HG02943 (cell line): Measurements from ENCODE around the gene EPYC.
"Not testable (repeated sequence)": the region's sequence is repeated elsewhere in the genome, so short reads cannot be mapped to it uniquely, and the experiment has no call there.

Source experiments
- ATAC-seq: cut with Tn5 transposase; IDR thresholded peaks from one replicate; pipeline ENCODE4 v1.9.1; 2021; ENCODE audit warnings: mild to moderate bottlenecking, low read depth, moderate library complexity; ENCODE audit not compliant: unreplicated experiment

EPYC gene

GRCh38 chr12:90995010-90995409, 9.8 kb downstream of the EPYC start:
- no peak for ATAC-seq

GRCh38 chr12:90991952-90992465, 12.8 kb downstream of the EPYC start:
- no peak for ATAC-seq

GRCh38 chr12:90990611-90991010, 14.2 kb downstream of the EPYC start:
- no peak for ATAC-seq

GRCh38 chr12:90989686-90990111, 15.1 kb downstream of the EPYC start:
- no peak for ATAC-seq

GRCh38 chr12:90987520-90987919, 17.3 kb downstream of the EPYC start:
- ATAC-seq = no peak

- no peak for ATAC-seq
These were observed 17.7 kb downstream of the EPYC start for GRCh38 chr12:90987101-90987500.

- not testable (repeated sequence) for ATAC-seq
These were observed 19.4 kb downstream of the EPYC start for GRCh38 chr12:90985331-90985730.

DNA sequence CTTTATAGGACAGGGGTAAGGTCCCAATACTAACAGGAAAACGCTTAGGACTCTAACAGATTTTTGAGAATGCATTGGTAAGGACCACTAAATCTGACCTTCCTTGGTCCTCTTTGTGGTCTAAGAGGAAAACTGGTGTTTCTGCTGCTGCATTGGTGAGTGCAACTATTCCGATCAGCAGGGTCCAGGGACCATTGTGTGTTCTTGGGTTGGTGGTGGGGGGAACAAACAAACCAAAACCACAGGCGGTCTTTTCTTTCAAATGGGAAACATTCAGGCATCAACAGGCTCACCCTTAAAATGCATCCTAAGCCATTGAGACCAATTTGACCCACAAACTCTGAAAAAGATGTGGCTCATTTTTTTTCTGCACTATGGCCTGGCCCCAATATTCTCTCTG, 20.7 kb downstream of the EPYC start:
- ATAC-seq = no peak

- no peak for ATAC-seq
These were observed 22.6 kb downstream of the EPYC start for GRCh38 chr12:90982170-90982569.

DNA sequence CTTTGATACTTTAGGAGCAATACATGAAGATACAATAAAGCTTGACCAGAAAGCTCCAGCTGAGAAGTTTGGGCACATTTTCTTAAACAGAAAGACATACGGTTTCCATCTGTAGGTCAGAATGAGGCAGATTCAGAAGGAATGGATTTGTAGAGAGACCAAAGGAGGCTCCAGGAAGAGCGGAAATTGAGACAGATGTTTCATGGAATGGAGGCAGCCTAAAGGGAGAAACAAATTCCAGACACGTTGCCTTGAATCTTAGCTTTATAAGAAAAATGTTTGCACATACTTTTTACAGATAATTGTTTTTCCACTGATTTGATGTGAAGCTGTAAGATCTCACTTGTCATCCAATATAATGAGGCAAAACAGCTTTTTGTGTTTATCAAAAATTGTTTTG, 24.8 kb downstream of the EPYC start:
- ATAC-seq = no peak

- ATAC-seq = no peak
These were observed 25.8 kb downstream of the EPYC start for GRCh38 chr12:90979019-90979418.

DNA sequence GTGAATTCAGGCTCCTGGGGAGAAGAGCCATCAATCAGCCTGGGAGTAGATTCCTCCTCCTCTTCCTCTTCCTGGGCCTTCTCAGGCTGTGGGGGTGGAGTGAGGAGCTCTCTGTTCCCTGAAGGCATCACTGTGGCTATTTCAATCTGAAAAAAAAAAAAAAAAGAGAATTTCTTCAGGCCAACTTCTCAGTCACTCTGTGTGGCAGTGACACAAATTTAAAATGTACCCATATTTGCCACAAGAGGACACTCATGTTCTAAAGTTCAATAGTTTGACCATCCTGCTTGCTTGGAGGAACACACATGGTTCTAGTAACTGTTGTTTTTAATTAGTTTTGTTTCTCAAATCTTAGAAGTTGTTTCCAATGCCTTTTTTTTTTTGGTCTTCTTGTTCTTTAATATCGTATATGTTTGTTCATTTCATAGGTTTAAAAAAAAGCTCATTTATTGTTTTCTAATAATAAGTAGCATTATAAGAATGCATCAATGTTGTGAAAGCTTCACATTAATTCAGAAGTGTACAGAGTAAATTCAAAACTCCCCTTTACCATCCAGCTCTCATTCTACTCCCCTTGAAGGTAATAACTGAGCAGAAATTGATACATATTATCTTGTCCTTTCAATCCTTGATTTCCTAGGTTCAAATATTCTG, 26.5 kb downstream of the EPYC start:
- peak; percentile 83 for ATAC-seq

DNA sequence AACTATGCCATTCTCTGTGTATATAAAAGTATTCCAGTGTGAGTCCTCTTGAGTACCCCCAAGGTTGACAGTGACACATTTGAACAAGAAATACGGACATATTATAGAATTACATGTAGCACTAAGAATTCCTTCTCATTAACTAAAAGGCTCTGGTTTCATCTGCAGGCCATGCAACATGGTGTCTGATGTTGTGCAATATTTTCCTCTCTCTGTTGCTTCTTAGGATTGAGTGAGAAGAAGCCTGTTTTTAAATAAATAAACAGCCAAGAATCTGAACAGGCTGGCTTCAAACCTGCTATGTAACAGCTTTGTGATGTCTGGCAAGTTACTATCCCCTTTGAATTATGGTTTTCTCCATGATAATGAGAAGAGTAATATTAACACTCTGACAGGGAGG, 27.5 kb downstream of the EPYC start:
- no peak for ATAC-seq

DNA sequence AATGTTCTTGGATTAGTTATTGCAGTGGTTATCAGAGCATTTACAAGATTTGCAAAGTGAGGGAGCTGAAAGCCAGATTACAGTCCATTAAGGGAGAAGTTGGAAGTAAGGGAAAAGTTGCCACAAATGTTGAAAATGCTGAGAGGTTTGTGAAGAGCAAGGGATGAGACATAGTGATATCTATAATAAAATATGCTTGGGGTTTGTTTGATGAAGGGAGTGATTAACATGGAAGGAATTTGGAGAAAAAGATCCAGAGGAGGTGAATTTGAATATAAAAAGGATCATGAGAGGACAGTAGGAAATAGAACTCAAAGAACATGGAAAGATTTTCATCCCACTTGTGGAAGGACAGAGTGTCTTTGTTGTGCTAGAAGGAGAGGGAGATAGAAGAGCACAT, 30.5 kb downstream of the EPYC start:
- no peak for ATAC-seq

- ATAC-seq = no peak
These were observed 32.5 kb downstream of the EPYC start for GRCh38 chr12:90972226-90972625.

- no peak for ATAC-seq
These were observed 33.9 kb downstream of the EPYC start for GRCh38 chr12:90970911-90971310.

DNA sequence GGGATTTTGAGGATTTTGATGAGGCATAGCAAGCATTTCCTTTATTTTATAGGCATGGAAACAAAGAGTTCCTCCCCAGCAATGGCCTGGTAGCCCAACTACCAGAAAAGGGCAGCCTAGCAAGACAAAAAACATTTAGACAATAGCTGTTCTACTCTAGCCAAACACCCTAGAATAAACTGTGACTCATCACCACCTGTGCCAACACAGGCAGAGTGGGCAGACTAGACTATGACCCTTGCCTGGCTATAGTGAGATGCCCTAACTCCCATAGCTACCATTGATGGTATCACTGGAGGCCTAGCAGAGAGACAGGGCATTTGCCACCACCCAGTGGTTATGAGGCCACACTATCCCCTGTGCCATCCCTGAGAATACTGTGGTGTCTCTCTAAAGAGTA, 34.3 kb downstream of the EPYC start:
- no peak for ATAC-seq

GRCh38 chr12:90969851-90970250, 34.9 kb downstream of the EPYC start:
- no peak for ATAC-seq

- no peak for ATAC-seq
These were observed 35.4 kb downstream of the EPYC start for GRCh38 chr12:90969346-90969745.

DNA sequence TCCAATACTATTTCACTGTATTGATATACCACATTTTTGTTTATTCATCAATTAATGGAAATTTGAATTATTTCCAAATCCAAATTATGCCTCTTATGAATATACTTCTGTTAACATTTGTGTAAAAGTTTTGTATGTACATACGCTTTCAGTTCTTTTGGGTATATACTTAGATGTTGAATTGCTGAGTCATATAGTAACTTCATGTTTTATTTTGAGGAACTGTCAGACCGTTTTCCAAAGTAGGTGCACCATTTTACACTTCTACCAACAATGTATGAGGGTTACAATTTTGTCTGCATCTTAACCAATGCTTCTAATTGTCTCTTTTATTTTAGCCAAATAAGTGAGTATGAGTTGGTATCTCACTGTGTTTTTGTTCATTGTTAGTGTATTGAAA, 39.6 kb downstream of the EPYC start:
- no peak for ATAC-seq

GRCh38 chr12:90964616-90965015, 40.2 kb downstream of the EPYC start:
- no peak for ATAC-seq

DNA sequence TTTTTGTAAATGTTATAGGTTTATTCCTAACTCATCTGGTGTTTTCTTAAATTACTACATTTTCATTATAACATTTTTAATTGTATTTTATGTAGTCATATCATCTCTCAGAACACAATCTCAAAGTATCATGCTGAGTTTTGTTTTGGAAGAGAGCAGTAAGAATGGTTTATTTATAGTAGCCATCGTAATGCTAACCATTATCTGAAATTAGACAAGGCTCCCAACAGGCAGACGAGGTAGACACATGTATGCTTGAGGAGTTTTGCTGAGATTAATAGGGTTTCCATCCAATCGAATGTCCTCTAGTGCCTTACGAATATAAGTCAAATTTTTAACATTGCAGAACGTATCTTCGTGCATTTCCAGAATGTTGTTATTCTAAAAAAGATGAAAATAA, 40.8 kb downstream of the EPYC start:
- ATAC-seq = no peak

DNA sequence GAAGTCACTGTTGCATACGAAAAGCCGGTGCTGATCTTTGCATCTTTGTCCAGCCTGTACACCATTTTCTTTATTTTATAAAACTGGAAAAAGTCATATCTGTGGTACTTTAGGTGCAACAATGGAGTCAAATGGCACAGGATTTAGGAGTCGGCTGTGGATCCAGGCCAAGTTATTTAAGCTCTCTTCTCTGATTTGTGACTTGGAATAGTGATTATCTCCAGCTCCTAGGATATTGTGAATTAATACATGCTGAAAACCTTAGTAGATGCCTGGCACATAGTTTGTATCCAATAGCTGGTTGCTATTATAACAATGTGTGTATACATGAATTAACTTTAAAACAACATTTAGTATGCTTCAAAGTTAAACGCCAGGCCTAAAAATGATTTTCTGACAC, 43.6 kb downstream of the EPYC start:
- no peak for ATAC-seq
